Hippocampal formation (tissue), 2 donors: ENCODE measurements around the gene FCN1.
"Not testable (repeated sequence)": the region's sequence is repeated elsewhere in the genome, so short reads cannot be mapped to it uniquely, and the experiment has no call there.

ENCODE experiments used
- DNase-seq, 2 donors: peaks; one replicate each; lab custom pipeline; 2025; lab: John Stamatoyannopoulos, UW

The FCN1 gene

GRCh38 chr9:134871697-134872340 is 45.9 kb downstream of the FCN1 start:
- DNase-seq, result no peak

DNA sequence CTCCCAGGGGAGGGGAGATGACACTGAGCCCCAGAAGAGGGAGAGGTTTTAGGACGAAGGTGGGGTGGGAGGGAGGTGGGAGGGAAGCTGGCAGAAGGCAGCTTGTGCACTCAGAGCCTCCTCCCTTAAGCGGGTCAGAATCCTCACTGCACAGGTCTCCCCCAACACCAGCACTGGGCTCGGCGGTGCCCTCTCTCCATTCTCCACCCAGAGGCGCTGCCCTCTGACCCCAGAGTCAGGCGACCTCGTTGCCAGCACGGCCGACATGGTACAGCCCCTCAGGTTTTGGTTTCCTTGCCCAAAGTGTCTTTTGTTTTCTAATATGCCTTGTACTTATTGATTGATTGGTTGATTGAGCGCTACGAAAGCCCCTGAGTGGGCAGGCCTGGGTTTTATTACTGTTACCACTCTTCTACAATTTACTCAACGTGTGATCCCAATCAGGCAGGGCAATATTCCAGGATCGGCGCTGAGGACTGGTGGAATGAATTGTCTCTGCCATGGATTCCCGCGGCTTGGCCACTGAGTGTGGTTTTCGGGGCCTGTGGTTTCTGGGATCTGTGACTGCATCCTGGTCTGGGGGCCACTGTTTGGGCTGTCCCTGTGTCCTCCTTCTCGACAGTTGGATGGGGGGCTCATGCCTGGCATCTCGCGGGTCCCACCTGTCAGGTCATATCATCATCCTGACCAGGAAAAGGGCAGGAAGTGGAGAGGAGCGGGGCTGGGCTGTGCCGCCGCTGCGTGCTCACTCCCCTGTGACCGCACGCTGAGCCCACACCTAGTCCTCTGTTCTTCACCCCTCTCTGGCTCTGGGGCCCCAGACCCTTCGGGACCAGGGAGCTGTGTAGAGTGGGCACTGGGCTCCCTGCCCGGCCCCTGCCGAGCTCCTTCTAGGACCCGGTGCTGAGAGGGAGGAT is 46.7 kb downstream of the FCN1 start:
- DNase-seq, result no peak

GRCh38 chr9:134870301-134870694 is 47.4 kb downstream of the FCN1 start:
- no peak for DNase-seq

DNA sequence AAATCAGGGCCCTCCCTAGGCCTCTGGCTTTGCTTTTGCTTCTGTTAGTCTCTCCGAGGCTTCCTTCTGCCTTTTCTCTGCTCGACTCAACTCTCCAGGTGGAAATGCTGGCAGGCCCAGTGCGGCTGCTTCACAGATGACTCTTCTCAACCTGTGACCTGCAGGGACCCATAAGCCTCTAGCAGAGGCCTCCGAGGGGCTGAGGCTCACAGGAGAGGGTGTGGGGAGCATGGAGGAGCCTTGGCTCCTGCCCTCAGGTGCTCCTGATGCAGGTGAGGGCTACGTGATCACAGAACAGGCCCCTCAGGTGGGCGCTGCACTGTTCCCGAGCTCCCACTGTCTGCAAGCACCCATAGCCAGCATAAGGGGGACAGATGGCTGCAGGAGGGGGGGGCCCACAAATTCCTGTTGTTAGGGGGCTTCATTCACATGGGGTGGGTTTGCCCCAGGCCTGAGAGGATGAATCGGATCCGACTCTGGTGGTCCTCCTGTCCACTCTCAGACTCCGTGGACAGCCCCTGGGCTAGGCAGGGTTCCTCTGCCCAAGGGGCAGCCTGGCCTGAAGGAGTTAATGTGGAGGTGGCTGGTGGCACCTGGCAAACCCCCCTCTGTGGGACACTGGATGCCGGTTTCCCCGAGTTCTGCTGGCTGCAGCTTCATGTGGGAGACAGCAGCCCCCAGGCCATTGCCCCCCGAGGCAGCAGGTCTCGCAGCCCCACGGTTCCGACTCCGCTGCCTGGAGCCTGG is 48.0 kb downstream of the FCN1 start:
- DNase-seq, result no peak

DNA sequence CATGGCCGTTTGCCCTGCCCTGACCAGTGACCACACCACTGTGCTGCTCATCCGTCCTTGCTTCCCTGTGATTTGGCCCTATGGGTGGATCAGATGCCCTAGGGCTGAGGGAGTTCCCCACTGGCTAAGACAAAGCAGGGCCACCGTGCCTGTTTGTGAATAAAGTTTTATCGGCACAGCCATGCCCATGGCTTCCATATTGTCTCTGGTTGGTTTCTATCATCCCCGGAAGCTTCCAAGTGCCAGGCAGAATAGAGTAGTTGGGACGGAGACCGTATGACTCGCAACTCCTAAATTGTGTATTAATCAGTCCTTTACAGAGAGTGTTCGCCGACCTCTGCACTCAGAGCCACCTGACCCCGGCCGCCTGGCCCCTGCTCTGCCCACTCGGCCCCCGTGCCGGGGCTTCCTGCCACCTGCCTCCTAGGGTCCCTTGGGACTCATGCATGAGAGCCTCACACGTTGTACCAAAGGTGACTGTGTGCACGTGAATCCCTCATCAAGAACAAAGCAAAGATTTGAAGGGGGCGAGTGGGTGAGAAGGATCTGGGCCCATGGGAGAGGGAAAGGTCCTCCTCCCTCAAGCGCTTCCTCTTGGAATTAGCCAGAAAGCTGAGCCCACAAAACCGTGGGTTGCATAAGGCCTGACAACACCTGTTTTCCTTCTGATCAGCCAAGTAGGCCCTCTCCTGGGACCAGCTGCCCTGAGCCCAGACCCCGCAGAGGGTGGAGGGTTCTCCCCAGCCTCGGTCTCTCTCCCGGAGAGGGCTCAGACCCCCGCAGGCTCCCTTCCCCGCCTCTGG is 48.8 kb downstream of the FCN1 start:
- no peak for DNase-seq

DNA sequence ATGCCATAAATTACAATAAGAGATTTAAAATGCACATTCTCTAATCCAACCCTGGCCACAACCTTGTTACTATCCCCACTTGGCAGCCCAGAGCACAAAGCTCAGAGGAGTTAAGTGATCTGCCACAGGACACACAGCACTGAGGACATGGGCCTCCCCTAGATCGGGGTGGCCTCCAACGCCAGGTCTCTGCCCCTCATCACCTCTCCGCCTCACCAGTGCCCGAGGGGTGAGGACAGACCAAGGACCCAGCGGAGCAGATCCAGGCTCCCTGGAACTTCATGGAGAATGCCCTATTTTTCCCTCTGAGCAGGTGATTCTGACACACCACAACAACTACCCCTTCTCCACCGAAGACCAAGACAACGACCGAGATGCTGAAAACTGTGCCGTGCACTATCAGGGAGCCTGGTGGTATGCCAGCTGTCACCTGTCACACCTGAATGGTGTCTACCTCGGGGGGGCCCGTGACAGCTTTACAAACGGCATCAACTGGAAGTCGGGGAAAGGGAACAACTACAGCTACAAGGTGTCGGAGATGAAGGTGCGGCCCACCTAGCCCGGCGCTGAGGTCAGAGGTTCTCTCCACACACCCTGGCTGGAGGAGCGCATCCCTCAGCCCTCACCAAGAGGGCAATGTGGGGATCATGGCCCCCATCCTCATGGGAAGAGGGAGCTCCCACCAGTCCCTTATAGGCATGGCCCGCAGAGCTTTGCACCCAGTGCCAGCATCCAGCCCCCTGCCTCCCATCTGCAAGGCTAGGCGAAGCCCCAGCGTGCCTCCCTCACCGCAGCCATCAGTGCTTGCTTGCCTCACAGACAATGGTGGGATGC is 49.6 kb downstream of the FCN1 start:
- DNase-seq, result no peak

- DNase-seq, result no peak
Observed at GRCh38 chr9:134864821-134865190, 52.9 kb downstream of the FCN1 start.

DNA sequence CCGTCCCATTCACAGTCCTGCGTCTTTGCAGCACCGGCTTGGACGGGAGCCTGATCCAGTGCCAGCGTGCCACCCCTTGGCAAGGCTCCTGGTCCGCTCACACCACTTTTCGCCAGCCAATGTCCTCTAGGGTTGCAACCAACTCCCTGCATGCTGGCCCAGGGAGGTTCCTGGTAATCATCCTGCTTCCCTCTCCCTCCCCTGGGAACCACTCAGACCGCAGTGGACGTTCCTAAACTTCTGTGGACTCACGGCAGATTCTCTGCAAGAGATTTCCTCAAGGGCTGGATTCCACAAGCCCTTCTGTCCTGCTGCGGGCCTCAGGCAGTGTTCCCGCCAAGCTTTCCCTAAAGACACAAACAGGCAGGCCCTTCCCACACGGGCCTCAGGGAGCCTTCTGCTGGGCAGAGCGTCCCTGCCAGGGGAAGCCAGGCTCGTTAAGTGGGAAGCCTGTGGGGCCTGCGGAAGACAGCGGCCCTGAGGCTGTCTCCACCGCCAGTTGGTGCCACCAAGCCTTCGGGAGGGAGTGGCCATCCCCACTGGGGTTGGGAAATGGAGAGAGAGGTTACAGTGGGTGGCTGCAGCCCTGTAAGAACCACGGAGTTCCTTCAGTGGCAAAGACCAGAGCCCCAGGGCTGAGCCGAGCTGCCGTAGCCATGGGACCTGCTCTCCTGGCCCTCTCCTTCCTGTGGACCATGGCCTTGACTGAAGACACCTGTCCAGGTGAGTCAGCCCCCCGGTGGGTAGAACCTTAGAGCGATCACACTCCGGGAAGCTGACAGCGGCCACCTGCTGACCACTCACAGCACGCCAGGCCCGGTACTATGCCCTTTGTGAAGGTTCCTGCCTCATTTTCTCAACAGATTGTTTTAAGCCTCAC is 53.5 kb downstream of the FCN1 start:
- DNase-seq, result no peak

- DNase-seq, result no peak
Observed at GRCh38 chr9:134863306-134863902, 54.3 kb downstream of the FCN1 start.

GRCh38 chr9:134861595-134862334 is 55.9 kb downstream of the FCN1 start:
- no peak for DNase-seq

DNA sequence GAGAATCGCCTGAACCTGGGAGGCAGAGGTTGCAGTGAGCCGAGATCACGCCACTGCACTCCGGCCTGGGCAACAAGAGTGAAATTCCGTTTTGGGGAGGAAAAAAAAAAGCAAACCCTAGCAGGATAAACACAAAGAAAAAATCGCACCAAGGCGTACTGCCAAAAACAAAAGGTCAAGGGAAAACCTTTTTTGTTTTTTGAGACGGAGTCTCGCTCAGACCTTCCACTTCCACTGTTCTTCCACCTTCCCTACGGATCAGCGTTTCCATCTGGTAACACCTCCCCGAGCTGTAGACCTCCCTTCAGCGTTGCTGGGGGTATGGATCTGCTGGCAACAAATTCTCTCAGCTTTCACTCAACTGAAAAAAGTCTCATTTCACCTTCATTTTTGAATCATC is 57.2 kb downstream of the FCN1 start:
- DNase-seq, result no peak

GRCh38 chr9:134858051-134858841 is 59.5 kb downstream of the FCN1 start:
- DNase-seq, result no peak

- not testable (repeated sequence) for DNase-seq
Observed at GRCh38 chr9:134857451-134857850, 60.3 kb downstream of the FCN1 start.

GRCh38 chr9:134855900-134856377 is 61.8 kb downstream of the FCN1 start:
- DNase-seq, result no peak
